GM12878 (cell line): ENCODE data around the gene CMTR2. TPM values are rescaled to one million over a fixed set of nuclear protein-coding genes. Genes with fewer than 3 reads are reported as not detected.

Source experiments
- ATAC-seq: fragments of 200-7000 bp; cut with Tn5 transposase; 3 replicates; pipeline ENCODE4 v1.9.1; 2020; ENCODE audit warnings: mild to moderate bottlenecking, moderate library complexity
- BruUV-seq: library from RNA; stranded (reverse); fragments of 400-500 nt; replicated peaks from 2 replicates; lab custom pipeline; 2021; lab: Mats Ljungman, UMichigan
- CTCF ChIA-PET: fragments of 300-600 bp; sonication (Branson Sonifier 250); formaldehyde crosslinking; extraction: SDS; loops from one replicate; lab custom pipeline; 2021; ENCODE audit warnings: inconsistent platforms; lab: Yijun Ruan, JAX
- POLR2A ChIA-PET: fragments of 350-600 bp; formaldehyde crosslinking; extraction: SDS; loops from one replicate; lab custom pipeline; 2021; ENCODE audit warnings: inconsistent platforms; lab: Charles Lee
- RAD21 ChIA-PET: fragments of 300-600 bp; sonication (Branson Sonifier 250); formaldehyde crosslinking; loops from one replicate; lab custom pipeline; 2023; ENCODE audit warnings: antibody characterized with exemption; ENCODE audit not compliant: unreplicated experiment; lab: Charles Lee
- SMC1A ChIA-PET: fragments of 300-600 bp; sonication (Branson Sonifier 250); formaldehyde crosslinking; loops from one replicate; lab custom pipeline; 2023; ENCODE audit not compliant: unreplicated experiment, uncharacterized antibody; lab: Charles Lee
- DNase-seq: peaks from one replicate; pipeline ENCODE4 v3.0.0-alpha.2; 2011; ENCODE audit warnings: low read depth, low spot score
- FAIRE-seq: peaks from 3 replicates; lab custom pipeline; 2011; peaks lifted over from hg19 to GRCh38; lab: Jason Lieb, UNC
- H2AFZ ChIP-seq: 2 replicates; pipeline ENCODE4 v1.6.0; 2011; ENCODE audit warnings: low read depth, low read length, control low read depth; ENCODE audit not compliant: control insufficient read depth
- H3K27ac ChIP-seq: 2 replicates; pipeline ENCODE4 v1.5.1; 2011; ENCODE audit warnings: control low read depth; ENCODE audit not compliant: control insufficient read depth, insufficient read depth
- H3K27me3 ChIP-seq, 2 experiments: replicated peaks in 1 of 2; 2 replicates each; pipeline versions ENCODE4 v1.6.0 to v1.6.1; 2011; ENCODE audit warnings: low read length in 1 of 2; ENCODE audit not compliant: control insufficient read depth in 2 of 2, insufficient read depth in 2 of 2
- H3K36me3 ChIP-seq, 2 experiments: 2 replicates each; pipeline ENCODE4 v1.5.1; 2011; ENCODE audit warnings: low read length in 1 of 2; ENCODE audit not compliant: control insufficient read depth in 2 of 2, insufficient read depth in 2 of 2
- H3K4me1 ChIP-seq: 2 replicates; pipeline ENCODE4 v1.6.1; 2011; ENCODE audit warnings: mild to moderate bottlenecking, low read length, moderate library complexity, mixed read lengths; ENCODE audit not compliant: control insufficient read depth, insufficient read depth
- H3K4me2 ChIP-seq: 2 replicates; pipeline ENCODE4 v1.6.0; 2011; ENCODE audit warnings: control low read depth; ENCODE audit not compliant: control insufficient read depth, insufficient read depth
- H3K4me3 ChIP-seq: fragments of 200-600 bp; sonication (generic); 2 replicates; pipeline ENCODE4 v1.5.1; 2016
- H3K79me2 ChIP-seq: 2 replicates; pipeline ENCODE4 v1.6.0; 2011; ENCODE audit warnings: low read length; ENCODE audit not compliant: control insufficient read depth, insufficient read depth
- H3K9ac ChIP-seq: 2 replicates; pipeline ENCODE4 v1.8.0; 2011; ENCODE audit warnings: low read length, control low read depth, mixed read lengths; ENCODE audit not compliant: control insufficient read depth, insufficient read depth
- H3K9me3 ChIP-seq: replicated peaks from 3 replicates; pipeline ENCODE4 v1.5.1; 2011; ENCODE audit warnings: mild to moderate bottlenecking, low read length; ENCODE audit not compliant: control insufficient read depth, insufficient read depth
- H4K20me1 ChIP-seq: 2 replicates; pipeline ENCODE4 v1.6.0; 2011; ENCODE audit not compliant: control insufficient read depth, insufficient read depth
- BACH1 ChIP-seq: fragments of 450-650 bp; IDR thresholded peaks from 2 replicates; pipeline ENCODE4 v1.6.1; 2017; ENCODE audit warnings: mild to moderate bottlenecking, borderline replicate concordance
- CREB1 ChIP-seq: IDR thresholded peaks from 2 replicates; pipeline ENCODE4 v1.6.1; 2012; ENCODE audit warnings: low read depth, mild to moderate bottlenecking, inconsistent platforms
- ESRRA ChIP-seq: IDR thresholded peaks from 2 replicates; pipeline ENCODE4 v1.6.1; 2012; ENCODE audit warnings: mild to moderate bottlenecking, low read length, improper control_type of control experiment
- LARP7 ChIP-seq: fragments of 450-650 bp; IDR thresholded peaks from 2 replicates; pipeline ENCODE4 v1.6.1; 2017; ENCODE audit warnings: mild to moderate bottlenecking
- NKRF ChIP-seq: fragments of 450-650 bp; conservative IDR thresholded peaks from 2 replicates; pipeline ENCODE4 v1.6.1; 2017; ENCODE audit warnings: mild to moderate bottlenecking, moderate library complexity
- NR2F1 ChIP-seq: fragments of 450-650 bp; conservative IDR thresholded peaks from 2 replicates; pipeline ENCODE4 v1.6.1; 2017; ENCODE audit warnings: mild to moderate bottlenecking
- POLR2AphosphoS2 ChIP-seq: IDR thresholded peaks from 2 replicates; pipeline ENCODE4 v1.6.1; 2011; ENCODE audit warnings: low read depth, mild to moderate bottlenecking, low read length, improper control_type of control experiment, moderate library complexity
- POLR2AphosphoS5 ChIP-seq: IDR thresholded peaks from 2 replicates; pipeline ENCODE4 v1.6.1; 2011; ENCODE audit warnings: mild to moderate bottlenecking, low read length, inconsistent platforms
- RAD51 ChIP-seq: fragments of 450-650 bp; IDR thresholded peaks from 2 replicates; pipeline ENCODE4 v1.6.1; 2016; ENCODE audit warnings: moderate library complexity, mild to moderate bottlenecking, inconsistent platforms
- REST ChIP-seq: IDR thresholded peaks from 2 replicates; pipeline ENCODE4 v1.6.1; 2012; ENCODE audit warnings: mild to moderate bottlenecking, low read depth, low read length
- TBL1XR1 ChIP-seq: IDR thresholded peaks from 2 replicates; pipeline ENCODE4 v1.6.1; 2012; ENCODE audit warnings: low read depth, low read length, improper control_type of control experiment
- TCF7 ChIP-seq: IDR thresholded peaks from 2 replicates; pipeline ENCODE4 v1.6.1; 2014; ENCODE audit warnings: antibody characterized with exemption, borderline replicate concordance
- YY1 ChIP-seq: IDR thresholded peaks from 2 replicates; pipeline ENCODE4 v1.6.1; 2011; ENCODE audit warnings: low read depth, mild to moderate bottlenecking, low read length
- ZNF24 ChIP-seq: fragments of 450-650 bp; IDR thresholded peaks from 2 replicates; pipeline ENCODE4 v1.6.1; 2017; ENCODE audit warnings: antibody characterized with exemption, mild to moderate bottlenecking
- WGBS: methylation state at CpG from one replicate; pipeline ENCODE4 v1.1.6; 2016; ENCODE audit warnings: low lambda C conversion rate; ENCODE audit not compliant: insufficient replicate concordance, insufficient coverage; ENCODE audit errors: missing lambda C conversion rate; 5-methylcytosine and 5-hydroxymethylcytosine counted together
- in situ Hi-C: fragments of 300-500 bp; cut with MboI; formaldehyde crosslinking; loops from 9 replicates; pipeline ENCODE4 v1.14.3; 2018; ENCODE audit warnings: mixed read lengths
- intact Hi-C: fragments of 100-400 bp; cut with micrococcal nuclease; formaldehyde crosslinking; loops from one replicate; pipeline ENCODE4 v1.14.2; 2022; ENCODE audit not compliant: unreplicated experiment
- polyA plus RNA-seq, 11 experiments: library from polyadenylated mRNA; depleted of rRNA in 4 of 11; unstranded in 6 of 11; stranded (reverse) in 5 of 11; fragments of >200 nt; fragmentation: Nextera tagmentation in 4 of 11; fragmentation: Illumina TruSeq in 1 of 11; extraction: Ambion mirVana in 4 of 11; extraction: Trizol in 1 of 11; gene quantifications; 1 replicate in 1 of 11; 2 replicates in 10 of 11; pipeline versions ENCODE4 v1.2.1 to v1.2.3, GENCODE V29; 2011 to 2016; ENCODE audit warnings: inconsistent platforms in 2 of 11, missing spikeins in 2 of 11, low read depth in 1 of 11
- total RNA-seq, 4 experiments: library from RNA; depleted of rRNA in 3 of 4; stranded (reverse); fragments of >200 nt in 3 of 4; fragmentation: Illumina TruSeq in 1 of 4; extraction: Trizol in 1 of 4; gene quantifications; 2 replicates each; pipeline versions ENCODE4 v1.2.1 to v1.2.3, GENCODE V29; 2013 to 2021

CMTR2 gene
- total and polyA plus RNA-seq, 10 of the 15 experiments (the other 5 are each of a cell fraction or from before 2014, with no cell fraction given), result 6.5 to 37.0 (median 20.9) TPM

- H3K4me3 ChIP-seq, result no peak overlapping the region
- POLR2A ChIA-PET, result no interaction called here
- H3K4me1 ChIP-seq, result no peaks in the 10 kb centered on the region
- RAD21 ChIA-PET, result no interaction called here
- CTCF ChIA-PET, result no interaction called here
- SMC1A ChIA-PET, result interaction anchor here (0.8 kb wide), 1 partner anchor 1102 kb away, joined by 3 read pairs; no protein-coding TSS in a partner anchor
- BruUV-seq, result no TSS peak
- no peak overlapping the region for H3K27ac ChIP-seq
- TF ChIP-seq BACH1, result no peak
- no peak overlapping the region for H3K9ac ChIP-seq
- H3K27me3 ChIP-seq, result no peaks in the 10 kb centered on the region
- H2AFZ ChIP-seq, result no peak overlapping the region
- ATAC-seq (no peak), FAIRE-seq (peak; percentile 18), DNase-seq (no peak)
- H3K4me2 ChIP-seq, result no peak overlapping the region
- H4K20me1 ChIP-seq, result no peaks in the 10 kb centered on the region
- no peaks in the 10 kb centered on the region for H3K9me3 ChIP-seq
- no peaks in the 10 kb centered on the region for H3K36me3 ChIP-seq
- WGBS, result 2% methylated on average over 3 of the region's 3 CpGs
- intact Hi-C loops (no loop called here), in situ Hi-C loops (no loop called here)
- H3K79me2 ChIP-seq, result no peaks in the 10 kb centered on the region
Observed at GRCh38 chr16:71264299-71264698, 24.9 kb downstream of the CMTR2 start.

- ChIA-PET CTCF (no interaction called here), POLR2A (no interaction called here), RAD21 (no interaction called here), SMC1A (interaction anchor here (0.8 kb wide), 1 partner anchor 1103 kb away, joined by 3 read pairs; no protein-coding TSS in a partner anchor)
- H3K27ac ChIP-seq, result no peak overlapping the region
- in situ Hi-C loops (no loop called here), intact Hi-C loops (no loop called here)
- H3K4me1 ChIP-seq, result no peaks in the 10 kb centered on the region
- BruUV-seq, result no TSS peak
- ATAC-seq (no peak), DNase-seq (no peak), FAIRE-seq (no peak)
- no peaks in the 10 kb centered on the region for H3K79me2 ChIP-seq
- no peaks in the 10 kb centered on the region for H3K27me3 ChIP-seq
- 32% methylated on average over 3 of the region's 3 CpGs for WGBS
- H4K20me1 ChIP-seq, result no peaks in the 10 kb centered on the region
- no peak overlapping the region for H3K4me3 ChIP-seq
- H3K9ac ChIP-seq, result no peak overlapping the region
- H3K36me3 ChIP-seq, result no peaks in the 10 kb centered on the region
- no peak overlapping the region for H2AFZ ChIP-seq
- H3K4me2 ChIP-seq, result no peak overlapping the region
- no peaks in the 10 kb centered on the region for H3K9me3 ChIP-seq
- TF ChIP-seq ESRRA (no peak), NR2F1 (no peak), YY1 (no peak), CREB1 (no peak), RAD51 (no peak), NKRF (no peak), LARP7 (no peak), REST (no peak), POLR2AphosphoS2 (no peak), TCF7 (no peak), ZNF24 (no peak), POLR2AphosphoS5 (no peak), TBL1XR1 (no peak)
Observed at GRCh38 chr16:71263582-71263981, 25.6 kb downstream of the CMTR2 start.
